Trophoblast cell (in vitro differentiated cells and primary cell): ENCODE data around the gene TMEM42. TPM values are rescaled to one million over a fixed set of nuclear protein-coding genes. Genes with fewer than 3 reads are reported as not detected.
"Not testable (repeated sequence)": the region's sequence is repeated elsewhere in the genome, so short reads cannot be mapped to it uniquely, and the experiment has no call there.

Experiments used
- DNase-seq, 2 donors: peaks; one replicate each; pipeline ENCODE4 v3.0.0-alpha.2; 2016
- H2AFZ ChIP-seq: 2 replicates; pipeline ENCODE4 v1.6.1; 2013; ENCODE audit warnings: low read length, moderate library complexity, mild to moderate bottlenecking; ENCODE audit not compliant: insufficient read depth, poor library complexity
- H2AK5ac ChIP-seq: 2 replicates; pipeline ENCODE4 v1.6.1; 2013; ENCODE audit warnings: mild to moderate bottlenecking, low read length
- H2BK120ac ChIP-seq: 2 replicates; pipeline ENCODE4 v1.6.1; 2013; ENCODE audit warnings: low read length, mild to moderate bottlenecking, moderate library complexity; ENCODE audit not compliant: insufficient read depth, poor library complexity
- H2BK12ac ChIP-seq: 2 replicates; pipeline ENCODE4 v1.6.1; 2013; ENCODE audit warnings: mild to moderate bottlenecking, low read length, moderate library complexity
- H2BK5ac ChIP-seq: 2 replicates; pipeline ENCODE4 v1.6.1; 2013; ENCODE audit warnings: low read length, low read depth, moderate library complexity, mild to moderate bottlenecking; ENCODE audit not compliant: poor library complexity
- H3K14ac ChIP-seq: 2 replicates; pipeline ENCODE4 v1.6.1; 2013; ENCODE audit warnings: mild to moderate bottlenecking, low read length
- H3K18ac ChIP-seq: 2 replicates; pipeline ENCODE4 v1.6.1; 2013; ENCODE audit warnings: mild to moderate bottlenecking, low read length
- H3K23ac ChIP-seq: 2 replicates; pipeline ENCODE4 v1.6.1; 2013; ENCODE audit warnings: low read length
- H3K27ac ChIP-seq: 2 replicates; pipeline ENCODE4 v1.5.1; 2013; ENCODE audit warnings: low read depth, mild to moderate bottlenecking, inconsistent platforms, low read length, moderate library complexity
- H3K27me3 ChIP-seq: 2 replicates; pipeline ENCODE4 v1.6.1; 2013; ENCODE audit warnings: inconsistent platforms, mild to moderate bottlenecking, low read length, moderate library complexity; ENCODE audit not compliant: insufficient read depth
- H3K36me3 ChIP-seq, 2 experiments: 1 replicate in 1 of 2; 2 replicates in 1 of 2; pipeline ENCODE4 v1.6.1; 2013; ENCODE audit warnings: low read length in 2 of 2, mild to moderate bottlenecking in 2 of 2, moderate library complexity in 1 of 2; ENCODE audit not compliant: insufficient read depth in 2 of 2, control insufficient read depth in 1 of 2
- H3K4ac ChIP-seq: 2 replicates; pipeline ENCODE4 v1.6.1; 2013; ENCODE audit warnings: low read depth, mild to moderate bottlenecking, low read length, moderate library complexity
- H3K4me1 ChIP-seq, 2 experiments: 1 replicate in 1 of 2; 2 replicates in 1 of 2; pipeline ENCODE4 v1.6.1; 2013; ENCODE audit warnings: low read length in 2 of 2, mild to moderate bottlenecking in 2 of 2, moderate library complexity in 1 of 2; ENCODE audit not compliant: insufficient read depth in 2 of 2, control insufficient read depth in 1 of 2
- H3K4me2 ChIP-seq: 2 replicates; pipeline ENCODE4 v1.6.1; 2013; ENCODE audit warnings: inconsistent platforms, mild to moderate bottlenecking, low read length, moderate library complexity
- H3K4me3 ChIP-seq: 2 replicates; pipeline ENCODE4 v1.5.1; 2013; ENCODE audit warnings: mild to moderate bottlenecking, low read depth, low read length, inconsistent platforms
- H3K79me1 ChIP-seq: one replicate; pipeline ENCODE4 v1.6.1; 2013; ENCODE audit warnings: low read length
- H3K79me2 ChIP-seq: 2 replicates; pipeline ENCODE4 v1.6.1; 2013; ENCODE audit warnings: low read length, mild to moderate bottlenecking; ENCODE audit not compliant: control insufficient read depth, insufficient read depth, poor library complexity
- H3K9ac ChIP-seq: 2 replicates; pipeline ENCODE4 v1.6.1; 2013; ENCODE audit warnings: mild to moderate bottlenecking, low read length
- H3K9me3 ChIP-seq: 2 replicates; pipeline ENCODE4 v1.6.1; 2013; ENCODE audit warnings: low read depth, mild to moderate bottlenecking, control low read depth, inconsistent platforms, low read length; ENCODE audit not compliant: insufficient read depth
- H4K12ac ChIP-seq: 2 replicates; pipeline ENCODE4 v1.6.1; 2013; ENCODE audit warnings: low read depth, mild to moderate bottlenecking, low read length, moderate library complexity
- H4K8ac ChIP-seq: 2 replicates; pipeline ENCODE4 v1.6.1; 2013; ENCODE audit warnings: low read depth, mild to moderate bottlenecking, low read length, moderate library complexity
- H4K91ac ChIP-seq: one replicate; pipeline ENCODE4 v1.6.1; 2013; ENCODE audit warnings: low read depth, mild to moderate bottlenecking, low read length, moderate library complexity
- WGBS: extraction: QIAGEN DNeasy Blood & Tissue Kit; methylation state at CpG from one replicate; pipeline ENCODE4 v1.1.7; 2013; ENCODE audit warnings: missing lambda C conversion rate; ENCODE audit not compliant: insufficient read length, insufficient coverage; ENCODE audit errors: extremely low coverage; 5-methylcytosine and 5-hydroxymethylcytosine counted together
- polyA plus RNA-seq: library from polyadenylated mRNA; stranded (reverse); fragments of 200-250 nt; gene quantifications from 2 replicates; pipeline ENCODE4 v1.2.3, GENCODE V29; 2013

The TMEM42 gene
- polyA plus RNA-seq, result 4.9 and 5.7 TPM in 2 replicates

DNA sequence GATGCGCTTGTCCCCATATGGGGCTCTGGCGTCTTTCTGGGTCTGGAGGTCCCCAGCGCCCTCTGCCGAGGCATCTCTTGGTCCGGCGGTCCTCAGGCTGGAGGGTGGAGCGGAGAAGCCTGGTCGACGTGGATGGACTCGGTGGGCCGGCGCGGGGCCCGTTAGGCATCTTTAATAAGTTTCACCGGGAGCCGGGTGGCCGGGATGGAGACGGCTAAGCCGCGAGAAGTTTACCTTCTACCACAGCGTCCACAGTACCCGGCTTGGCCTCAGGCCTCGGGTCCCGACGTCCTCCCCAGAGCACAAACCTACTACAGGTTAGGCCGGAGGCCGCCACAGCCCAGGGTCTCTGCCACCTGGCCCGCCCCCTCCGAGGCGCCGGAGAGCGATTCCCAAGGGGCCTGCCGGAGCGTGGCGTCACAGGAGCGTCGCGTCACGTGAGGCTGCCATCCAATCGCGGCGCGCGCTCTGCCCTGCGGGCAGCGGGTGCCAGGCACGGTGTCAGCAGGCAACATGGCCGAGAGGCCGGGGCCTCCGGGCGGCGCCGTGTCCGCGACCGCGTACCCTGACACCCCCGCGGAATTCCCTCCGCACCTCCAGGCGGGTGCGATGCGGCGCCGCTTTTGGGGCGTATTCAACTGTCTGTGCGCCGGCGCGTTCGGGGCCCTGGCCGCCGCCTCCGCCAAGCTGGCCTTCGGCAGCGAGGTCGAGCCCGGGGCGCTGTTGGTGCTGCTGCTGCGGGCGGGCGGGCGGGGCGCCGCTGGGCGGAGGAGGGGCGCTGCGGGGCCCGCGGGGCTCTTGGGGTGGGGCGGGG is at the start of gene TMEM42:
TSS of gene TMEM42 (plus strand) at position 501 of the 814 bp plus-strand sequence. CDS start at position 514, 13 bp downstream.
- Histone ChIP-seq H3K36me3 (no peaks in the 10 kb centered on the region), H4K8ac (peak within 1 kb of the TSS; percentile 85), H2BK120ac (peak within 1 kb of the TSS; percentile 34), H3K9ac (peak within 1 kb of the TSS; percentile 80), H3K27me3 (no peaks in the 10 kb centered on the region), H2BK5ac (peak within 1 kb of the TSS; percentile 42), H3K79me1 (peaks cover 8% of the 10 kb centered on the region), H2AFZ (peak within 1 kb of the TSS; percentile 80), H2AK5ac (peak within 1 kb of the TSS; percentile 45), H3K9me3 (peaks cover 4% of the 10 kb centered on the region), H2BK12ac (no peak within 1 kb of the TSS), H3K27ac (peak within 1 kb of the TSS; percentile 60), H3K4me3 (peak within 1 kb of the TSS; percentile 83), H3K4me1 (peaks cover 3 to 6% of the 10 kb centered on the region in 2 experiments), H3K79me2 (no peaks in the 10 kb centered on the region), H3K4ac (peak within 1 kb of the TSS; percentile 5), H4K12ac (peak within 1 kb of the TSS; percentile 34), H4K91ac (peak within 1 kb of the TSS; percentile 59), H3K18ac (peak within 1 kb of the TSS; percentile 31), H3K4me2 (peak within 1 kb of the TSS; percentile 75), H3K14ac (peak within 1 kb of the TSS; percentile 68), H3K23ac (no peak within 1 kb of the TSS)
- WGBS, result no CpG with 5 or more reads among the region's 91 CpGs
- peak; percentile 94 to 96 for DNase-seq

DNA sequence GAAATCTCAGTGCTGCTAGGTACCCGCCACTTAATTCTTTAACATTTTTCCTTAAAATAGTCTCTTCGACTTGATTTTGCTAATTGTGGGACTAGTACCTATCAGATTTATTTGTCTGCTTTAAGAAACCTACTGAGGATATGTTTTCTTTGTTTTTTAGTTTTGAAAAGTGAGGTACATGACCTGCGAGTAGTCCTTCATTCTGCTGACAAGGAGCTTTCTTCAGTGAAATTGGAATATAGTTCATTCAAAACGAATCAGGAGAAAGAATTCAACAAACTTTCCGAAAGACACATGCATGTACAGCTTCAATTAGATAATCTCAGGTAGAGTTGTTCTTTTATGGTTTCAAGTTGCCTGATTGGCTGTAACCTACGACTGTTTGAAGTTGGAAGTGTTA is 47.0 kb upstream of the TMEM42 start:
- H2BK120ac ChIP-seq, result no peak overlapping the region
- H3K27ac ChIP-seq, result no peak overlapping the region
- no peak overlapping the region for H3K23ac ChIP-seq
- no peak overlapping the region for H3K4ac ChIP-seq
- H3K9ac ChIP-seq, result no peak overlapping the region
- H3K4me3 ChIP-seq, result no peak overlapping the region
- no peak overlapping the region for H4K12ac ChIP-seq
- no peak overlapping the region for H2AK5ac ChIP-seq
- H2BK5ac ChIP-seq, result no peak overlapping the region
- no peaks in the 10 kb centered on the region for H3K4me1 ChIP-seq
- DNase-seq, result no peak
- no peak overlapping the region for H2BK12ac ChIP-seq
- no peaks in the 10 kb centered on the region for H3K79me2 ChIP-seq
- H3K79me1 ChIP-seq, result no peaks in the 10 kb centered on the region
- H4K91ac ChIP-seq, result no peak overlapping the region
- H3K36me3 ChIP-seq, result peaks cover 4 to 17% of the 10 kb centered on the region in 2 experiments
- H3K4me2 ChIP-seq, result no peak overlapping the region
- no peaks in the 10 kb centered on the region for H3K27me3 ChIP-seq
- H2AFZ ChIP-seq, result no peak overlapping the region
- no peaks in the 10 kb centered on the region for H3K9me3 ChIP-seq
- no peak overlapping the region for H3K14ac ChIP-seq
- WGBS, result no CpG with 5 or more reads among the region's 6 CpGs
- H4K8ac ChIP-seq, result no peak overlapping the region
- H3K18ac ChIP-seq, result no peak overlapping the region

DNA sequence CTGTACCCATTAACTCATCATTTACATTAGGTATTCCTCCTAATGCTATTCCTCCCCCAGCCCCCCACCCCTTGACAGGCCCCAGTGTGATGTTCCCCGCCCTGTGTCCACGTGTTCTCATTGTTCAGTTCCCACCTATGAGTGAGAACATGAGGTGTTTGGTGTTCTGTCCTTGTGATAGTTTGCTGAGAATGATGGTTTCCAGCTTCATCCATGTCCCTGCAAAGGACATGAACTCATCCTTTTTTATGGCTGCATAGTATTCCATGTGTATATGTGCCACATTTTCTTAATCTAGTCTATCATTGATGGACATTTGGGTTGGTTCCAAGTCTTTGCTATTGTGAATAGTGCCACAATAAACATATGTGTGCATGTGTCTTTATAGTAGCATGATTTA is 45.4 kb upstream of the TMEM42 start:
- not testable (repeated sequence) for H2BK5ac ChIP-seq, H3K9ac ChIP-seq, H3K79me2 ChIP-seq, H3K27me3 ChIP-seq, H3K4me2 ChIP-seq, H3K23ac ChIP-seq, H3K4me1 ChIP-seq, H3K18ac ChIP-seq, H2BK120ac ChIP-seq, H3K9me3 ChIP-seq, H2AK5ac ChIP-seq, H2AFZ ChIP-seq, H3K79me1 ChIP-seq, H2BK12ac ChIP-seq, H3K27ac ChIP-seq, H3K4ac ChIP-seq, DNase-seq, H3K14ac ChIP-seq, H4K91ac ChIP-seq, H3K4me3 ChIP-seq, H4K8ac ChIP-seq, H4K12ac ChIP-seq
- no CpG with 5 or more reads among the region's 2 CpGs for WGBS
- peaks cover 4 to 17% of the 10 kb centered on the region in 2 experiments for H3K36me3 ChIP-seq

DNA sequence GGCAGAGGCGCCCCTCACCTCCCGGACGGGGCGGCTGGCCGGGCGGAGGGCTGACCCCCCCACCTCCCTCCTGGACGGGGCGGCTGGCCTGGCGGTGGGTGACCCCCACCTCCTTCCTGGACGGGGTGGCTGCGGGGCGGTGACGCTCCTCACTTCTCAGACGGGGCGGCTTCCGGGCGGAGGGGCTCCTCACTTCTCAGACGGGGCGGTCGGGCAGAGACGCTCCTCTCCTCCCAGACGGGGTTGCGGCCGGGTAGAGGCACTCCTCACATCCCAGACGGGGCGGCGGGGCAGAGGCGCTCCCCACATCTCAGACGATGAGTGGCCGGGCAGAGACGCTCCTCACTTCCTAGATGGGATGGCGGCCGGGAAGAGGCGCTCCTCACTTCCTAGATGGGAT is 40.5 kb upstream of the TMEM42 start:
- WGBS, result no CpG with 5 or more reads among the region's 34 CpGs

More for the DNA sequence above, 40.5 kb upstream of the TMEM42 start:
- H2AK5ac ChIP-seq, H3K14ac ChIP-seq, H3K27ac ChIP-seq, H3K18ac ChIP-seq, H4K91ac ChIP-seq, H4K12ac ChIP-seq, H2BK120ac ChIP-seq, H3K4me1 ChIP-seq, H3K27me3 ChIP-seq, H2BK12ac ChIP-seq, H3K9ac ChIP-seq, H2AFZ ChIP-seq, H3K79me2 ChIP-seq, H3K9me3 ChIP-seq, H3K23ac ChIP-seq, H3K36me3 ChIP-seq, H2BK5ac ChIP-seq, DNase-seq, H3K4ac ChIP-seq, H3K4me3 ChIP-seq, H3K79me1 ChIP-seq, H3K4me2 ChIP-seq, H4K8ac ChIP-seq: not testable (repeated sequence)
